Measurements from ENCODE around the gene PITPNM2. TPM values are rescaled to one million over a fixed set of nuclear protein-coding genes. Genes with fewer than 3 reads are reported as not detected.

PITPNM2 gene
- total and polyA plus RNA-seq, 8 donors = 1.8 to 28.1 (median 7.4) TPM

- no peaks in the 10 kb centered on the region for H3K27me3 ChIP-seq
- WGBS, 5 donors = 79 to 92% (median 86%) methylated on average over 15 to 19 of the region's 19 CpGs
- peaks cover 0 to 18% (median 0%) of the 10 kb centered on the region in 4 donors for H3K36me3 ChIP-seq
- no peak overlapping the region for H3K4me3 ChIP-seq
- intact Hi-C loops (cut with DNase I; ENCODE audit: low total_unique reads) = no loop called here
- DNase-seq = no peak
- H3K4me1 ChIP-seq = peaks cover 37 to 79% (median 59%) of the 10 kb centered on the region in 4 donors
- H3K9me3 ChIP-seq = no peaks in the 10 kb centered on the region
- H3K27ac ChIP-seq = peak overlapping the region in 3 of 5 donors; percentile 31 to 86 (median 35)
- TF ChIP-seq EP300 (IDR thresholded peaks at IDR 0.05) (no peak), POLR2AphosphoS5 (IDR thresholded peaks at IDR 0.05) (no peak), POLR2A (IDR thresholded peaks at IDR 0.05) (no peak), CTCF (IDR thresholded peaks at IDR 0.05) (no peak)
Measured at GRCh38 chr12:123111498-123112165, 39.3 kb downstream of the PITPNM2 start.

- TF ChIP-seq CTCF (IDR thresholded peaks at IDR 0.05) = no peak
- TF ChIP-seq EP300 (IDR thresholded peaks at IDR 0.05) = no peak
- no peak for TF ChIP-seq POLR2AphosphoS5 (IDR thresholded peaks at IDR 0.05)
- TF ChIP-seq POLR2A (IDR thresholded peaks at IDR 0.05) = no peak
- Histone ChIP-seq H3K27ac (peak overlapping the region in 3 of 5 donors; percentile 47 to 57 (median 56)), H3K36me3 (peaks cover 0 to 18% (median 5%) of the 10 kb centered on the region in 4 donors), H3K9me3 (no peaks in the 10 kb centered on the region), H3K4me3 (no peak overlapping the region), H3K4me1 (peaks cover 19 to 64% (median 42%) of the 10 kb centered on the region in 4 donors), H3K27me3 (no peaks in the 10 kb centered on the region)
- DNase-seq = no peak
- intact Hi-C loops (cut with DNase I; ENCODE audit: low total_unique reads) = no loop called here
- WGBS, 5 donors = 67 to 93% (median 76%) methylated on average over 3 of the region's 3 CpGs
Measured at GRCh38 chr12:123109319-123109772, 41.5 kb downstream of the PITPNM2 start.

- no peak overlapping the region for H3K4me3 ChIP-seq
- peaks cover 15 to 57% (median 38%) of the 10 kb centered on the region in 4 donors for H3K4me1 ChIP-seq
- H3K9me3 ChIP-seq = no peaks in the 10 kb centered on the region
- peak overlapping the region in 3 of 5 donors; percentile 47 to 57 (median 56) for H3K27ac ChIP-seq
- no peak for DNase-seq
- no peaks in the 10 kb centered on the region for H3K27me3 ChIP-seq
- peaks cover 0 to 18% (median 5%) of the 10 kb centered on the region in 4 donors for H3K36me3 ChIP-seq
- TF ChIP-seq POLR2AphosphoS5 (IDR thresholded peaks at IDR 0.05) (no peak), CTCF (IDR thresholded peaks at IDR 0.05) (no peak), POLR2A (IDR thresholded peaks at IDR 0.05) (no peak)
- 80 to 91% (median 88%) methylated on average over 7 of the region's 7 CpGs for WGBS, 5 donors
- intact Hi-C loops (cut with DNase I; ENCODE audit: low total_unique reads) = no loop called here
Measured at GRCh38 chr12:123108682-123109066, 42.2 kb downstream of the PITPNM2 start.

- no peaks in the 10 kb centered on the region for H3K9me3 ChIP-seq
- peaks cover 10 to 57% (median 34%) of the 10 kb centered on the region in 4 donors for H3K4me1 ChIP-seq
- H3K36me3 ChIP-seq = peaks cover 0 to 18% (median 5%) of the 10 kb centered on the region in 4 donors
- TF ChIP-seq POLR2A (IDR thresholded peaks at IDR 0.05) = no peak
- no peak for TF ChIP-seq EP300 (IDR thresholded peaks at IDR 0.05)
- no peak for TF ChIP-seq POLR2AphosphoS5 (IDR thresholded peaks at IDR 0.05)
- TF ChIP-seq CTCF (IDR thresholded peaks at IDR 0.05) = no peak
- H3K27ac ChIP-seq = peak overlapping the region in 4 of 5 donors; percentile 4 to 60 (median 29)
- DNase-seq = no peak
- no peak overlapping the region for H3K4me3 ChIP-seq
- H3K27me3 ChIP-seq = no peaks in the 10 kb centered on the region
- intact Hi-C loops (cut with DNase I; ENCODE audit: low total_unique reads) = no loop called here
- 81 to 85% (median 85%) methylated on average over 12 to 13 of the region's 13 CpGs for WGBS, 5 donors
Measured at GRCh38 chr12:123107926-123108681, 42.8 kb downstream of the PITPNM2 start.
